GM12878 (cell line): ENCODE results near the gene PCGF1. TPM values are rescaled to one million over a fixed set of nuclear protein-coding genes. Genes with fewer than 3 reads are reported as not detected.

Experiments used
- CHD2 ChIP-seq: IDR thresholded peaks from 2 replicates; pipeline ENCODE4 v1.6.1; 2011; ENCODE audit warnings: low read depth, low read length, improper control_type of control experiment, borderline replicate concordance
- GATAD2B ChIP-seq: fragments of 450-650 bp; conservative IDR thresholded peaks from 2 replicates; pipeline ENCODE4 v1.6.1; 2017; ENCODE audit warnings: low read depth, mild to moderate bottlenecking, moderate library complexity
- HDAC6 ChIP-seq: fragments of 200-600 bp; sonication (generic); IDR thresholded peaks from one replicate; pipeline ENCODE4 v1.8.0; 2017; ENCODE audit warnings: antibody characterized with exemption; ENCODE audit not compliant: unreplicated experiment
- KDM1A ChIP-seq: fragments of 200-600 bp; sonication (generic); IDR thresholded peaks from 2 replicates; pipeline ENCODE4 v1.6.1; 2016; ENCODE audit warnings: borderline replicate concordance
- MTA2 ChIP-seq: fragments of 450-650 bp; IDR thresholded peaks from 2 replicates; pipeline ENCODE4 v1.6.1; 2016; ENCODE audit warnings: low read depth, mild to moderate bottlenecking, moderate library complexity
- PAX8 ChIP-seq: fragments of 450-650 bp; IDR thresholded peaks from 2 replicates; pipeline ENCODE4 v1.6.1; 2017; ENCODE audit warnings: mild to moderate bottlenecking, moderate library complexity
- POLR2A ChIP-seq: IDR thresholded peaks from 2 replicates; pipeline ENCODE4 v1.6.1; 2011; ENCODE audit warnings: low read depth, mild to moderate bottlenecking, low read length
- POLR2AphosphoS5 ChIP-seq: IDR thresholded peaks from 2 replicates; pipeline ENCODE4 v1.6.1; 2011; ENCODE audit warnings: mild to moderate bottlenecking, low read length, inconsistent platforms
- POU2F2 ChIP-seq: IDR thresholded peaks from 3 replicates; pipeline ENCODE4 v1.6.1; 2011; ENCODE audit warnings: low read depth, mild to moderate bottlenecking, low read length, borderline replicate concordance
- RCOR1 ChIP-seq: conservative IDR thresholded peaks from 2 replicates; pipeline ENCODE4 v1.6.1; 2012; ENCODE audit warnings: low read depth, low read length, improper control_type of control experiment
- RELA ChIP-seq: fragments of 450-650 bp; IDR thresholded peaks from 2 replicates; pipeline ENCODE4 v1.8.0; 2014; ENCODE audit warnings: borderline replicate concordance; ENCODE audit not compliant: partially characterized antibody
- STAT1 ChIP-seq: fragments of 450-650 bp; conservative IDR thresholded peaks from 2 replicates; pipeline ENCODE4 v1.6.1; 2014; ENCODE audit warnings: antibody characterized with exemption, mild to moderate bottlenecking
- SUPT20H ChIP-seq: IDR thresholded peaks from 2 replicates; pipeline ENCODE4 v1.6.1; 2011; ENCODE audit warnings: low read depth, mild to moderate bottlenecking, low read length, moderate library complexity, borderline replicate concordance; ENCODE audit not compliant: control insufficient read depth
- TCF7 ChIP-seq: IDR thresholded peaks from 2 replicates; pipeline ENCODE4 v1.6.1; 2014; ENCODE audit warnings: antibody characterized with exemption, borderline replicate concordance
- YY1 ChIP-seq: IDR thresholded peaks from 2 replicates; pipeline ENCODE4 v1.6.1; 2011; ENCODE audit warnings: low read depth, mild to moderate bottlenecking, low read length
- ZNF274 ChIP-seq: IDR thresholded peaks from one replicate; pipeline ENCODE4 v1.8.0; 2011; ENCODE audit not compliant: insufficient read length, insufficient read depth
- ZSCAN29 ChIP-seq: fragments of 450-650 bp; IDR thresholded peaks from 2 replicates; pipeline ENCODE4 v1.6.1; 2017; ENCODE audit warnings: mild to moderate bottlenecking, moderate library complexity
- polyA plus RNA-seq, 11 experiments: library from polyadenylated mRNA; depleted of rRNA in 4 of 11; unstranded in 6 of 11; stranded (reverse) in 5 of 11; fragments of >200 nt; fragmentation: Nextera tagmentation in 4 of 11; fragmentation: Illumina TruSeq in 1 of 11; extraction: Ambion mirVana in 4 of 11; extraction: Trizol in 1 of 11; gene quantifications; 1 replicate in 1 of 11; 2 replicates in 10 of 11; pipeline versions ENCODE4 v1.2.1 to v1.2.3, GENCODE V29; 2011 to 2016; ENCODE audit warnings: inconsistent platforms in 2 of 11, missing spikeins in 2 of 11, low read depth in 1 of 11
- total RNA-seq, 4 experiments: library from RNA; depleted of rRNA in 3 of 4; stranded (reverse); fragments of >200 nt in 3 of 4; fragmentation: Illumina TruSeq in 1 of 4; extraction: Trizol in 1 of 4; gene quantifications; 2 replicates each; pipeline versions ENCODE4 v1.2.1 to v1.2.3, GENCODE V29; 2013 to 2021
- TF ChIP-seq, protein P1 (sequence below): fragments of 450-650 bp; IDR thresholded peaks from 2 replicates; pipeline ENCODE4 v1.6.1; 2016; ENCODE audit warnings: mild to moderate bottlenecking
- TF ChIP-seq, protein P2 (sequence below): fragments of 450-650 bp; IDR thresholded peaks from 2 replicates; pipeline ENCODE4 v1.6.1; 2018; ENCODE audit warnings: borderline replicate concordance, mild to moderate bottlenecking; ENCODE audit not compliant: partially characterized antibody
- TF ChIP-seq, protein P3 (sequence below): fragments of 450-650 bp; IDR thresholded peaks from 2 replicates; pipeline ENCODE4 v1.6.1; 2017; ENCODE audit warnings: antibody characterized with exemption, mild to moderate bottlenecking, moderate library complexity

PCGF1 gene
- total and polyA plus RNA-seq, 10 of the 15 experiments (the other 5 are each of a cell fraction or from before 2014, with no cell fraction given): 23.1 to 50.8 (median 27.4) TPM

DNA sequence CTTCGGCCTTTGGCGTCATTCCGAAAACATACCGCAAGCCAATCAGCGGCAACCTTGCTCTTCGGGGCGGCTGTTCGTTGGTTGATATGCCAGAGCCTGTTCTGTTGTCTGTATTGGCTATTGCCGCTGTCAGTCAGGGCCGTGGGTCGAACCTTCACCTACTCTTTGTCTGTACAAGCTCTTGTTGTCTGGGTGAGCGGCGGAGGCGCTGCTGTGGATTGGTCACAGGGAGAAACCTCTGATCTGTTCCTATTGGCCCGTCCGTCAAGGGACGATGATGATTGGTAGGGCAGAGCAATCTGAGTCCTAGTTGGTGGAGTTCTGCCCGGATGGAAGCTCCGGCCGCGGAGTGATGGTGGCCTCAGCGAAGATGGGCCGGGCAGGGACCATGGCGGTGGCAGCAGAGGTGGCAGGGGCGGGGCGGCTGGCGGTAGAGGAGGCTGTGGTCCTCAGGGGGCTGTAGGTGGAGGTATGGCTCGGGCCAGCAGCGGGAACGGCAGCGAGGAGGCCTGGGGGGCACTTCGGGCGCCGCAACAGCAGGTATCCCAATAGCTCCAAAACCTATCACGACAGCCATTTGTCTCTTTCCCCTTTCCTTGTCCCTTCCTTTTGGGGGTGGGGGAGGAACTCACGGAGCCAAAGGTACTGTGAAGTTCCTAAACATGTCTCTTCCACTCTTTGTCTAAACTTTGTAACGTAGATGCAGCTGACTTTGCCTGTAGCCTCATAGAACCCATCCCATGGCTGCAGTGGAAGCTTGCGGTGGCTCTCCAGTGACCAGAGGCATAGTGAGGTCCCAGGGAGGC is 49.2 kb downstream of the PCGF1 start, which contains the start of gene WBP1 (continued):
- TF ChIP-seq HDAC6: no peak
- no peak for TF ChIP-seq KDM1A
- TF ChIP-seq TCF7: no peak
- no peak for TF ChIP-seq GATAD2B
- no peak; the same call in 1 of the 2 replicates for TF ChIP-seq POLR2AphosphoS5
- TF ChIP-seq RCOR1: no peak
- TF ChIP-seq, protein P1, sequence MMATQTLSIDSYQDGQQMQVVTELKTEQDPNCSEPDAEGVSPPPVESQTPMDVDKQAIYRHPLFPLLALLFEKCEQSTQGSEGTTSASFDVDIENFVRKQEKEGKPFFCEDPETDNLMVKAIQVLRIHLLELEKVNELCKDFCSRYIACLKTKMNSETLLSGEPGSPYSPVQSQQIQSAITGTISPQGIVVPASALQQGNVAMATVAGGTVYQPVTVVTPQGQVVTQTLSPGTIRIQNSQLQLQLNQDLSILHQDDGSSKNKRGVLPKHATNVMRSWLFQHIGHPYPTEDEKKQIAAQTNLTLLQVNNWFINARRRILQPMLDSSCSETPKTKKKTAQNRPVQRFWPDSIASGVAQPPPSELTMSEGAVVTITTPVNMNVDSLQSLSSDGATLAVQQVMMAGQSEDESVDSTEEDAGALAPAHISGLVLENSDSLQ: peak; percentile 100
- TF ChIP-seq, protein P2, sequence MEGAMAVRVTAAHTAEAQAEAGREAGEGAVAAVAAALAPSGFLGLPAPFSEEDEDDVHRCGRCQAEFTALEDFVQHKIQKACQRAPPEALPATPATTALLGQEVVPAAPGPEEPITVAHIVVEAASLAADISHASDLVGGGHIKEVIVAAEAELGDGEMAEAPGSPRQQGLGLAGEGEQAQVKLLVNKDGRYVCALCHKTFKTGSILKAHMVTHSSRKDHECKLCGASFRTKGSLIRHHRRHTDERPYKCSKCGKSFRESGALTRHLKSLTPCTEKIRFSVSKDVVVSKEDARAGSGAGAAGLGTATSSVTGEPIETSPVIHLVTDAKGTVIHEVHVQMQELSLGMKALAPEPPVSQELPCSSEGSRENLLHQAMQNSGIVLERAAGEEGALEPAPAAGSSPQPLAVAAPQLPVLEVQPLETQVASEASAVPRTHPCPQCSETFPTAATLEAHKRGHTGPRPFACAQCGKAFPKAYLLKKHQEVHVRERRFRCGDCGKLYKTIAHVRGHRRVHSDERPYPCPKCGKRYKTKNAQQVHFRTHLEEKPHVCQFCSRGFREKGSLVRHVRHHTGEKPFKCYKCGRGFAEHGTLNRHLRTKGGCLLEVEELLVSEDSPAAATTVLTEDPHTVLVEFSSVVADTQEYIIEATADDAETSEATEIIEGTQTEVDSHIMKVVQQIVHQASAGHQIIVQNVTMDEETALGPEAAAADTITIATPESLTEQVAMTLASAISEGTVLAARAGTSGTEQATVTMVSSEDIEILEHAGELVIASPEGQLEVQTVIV: peak; percentile 22
- TF ChIP-seq RELA: no peak
- no peak for TF ChIP-seq MTA2
- no peak for TF ChIP-seq SUPT20H
- peak; percentile 96 for TF ChIP-seq CHD2
- no peak for TF ChIP-seq STAT1
- TF ChIP-seq, protein P3, sequence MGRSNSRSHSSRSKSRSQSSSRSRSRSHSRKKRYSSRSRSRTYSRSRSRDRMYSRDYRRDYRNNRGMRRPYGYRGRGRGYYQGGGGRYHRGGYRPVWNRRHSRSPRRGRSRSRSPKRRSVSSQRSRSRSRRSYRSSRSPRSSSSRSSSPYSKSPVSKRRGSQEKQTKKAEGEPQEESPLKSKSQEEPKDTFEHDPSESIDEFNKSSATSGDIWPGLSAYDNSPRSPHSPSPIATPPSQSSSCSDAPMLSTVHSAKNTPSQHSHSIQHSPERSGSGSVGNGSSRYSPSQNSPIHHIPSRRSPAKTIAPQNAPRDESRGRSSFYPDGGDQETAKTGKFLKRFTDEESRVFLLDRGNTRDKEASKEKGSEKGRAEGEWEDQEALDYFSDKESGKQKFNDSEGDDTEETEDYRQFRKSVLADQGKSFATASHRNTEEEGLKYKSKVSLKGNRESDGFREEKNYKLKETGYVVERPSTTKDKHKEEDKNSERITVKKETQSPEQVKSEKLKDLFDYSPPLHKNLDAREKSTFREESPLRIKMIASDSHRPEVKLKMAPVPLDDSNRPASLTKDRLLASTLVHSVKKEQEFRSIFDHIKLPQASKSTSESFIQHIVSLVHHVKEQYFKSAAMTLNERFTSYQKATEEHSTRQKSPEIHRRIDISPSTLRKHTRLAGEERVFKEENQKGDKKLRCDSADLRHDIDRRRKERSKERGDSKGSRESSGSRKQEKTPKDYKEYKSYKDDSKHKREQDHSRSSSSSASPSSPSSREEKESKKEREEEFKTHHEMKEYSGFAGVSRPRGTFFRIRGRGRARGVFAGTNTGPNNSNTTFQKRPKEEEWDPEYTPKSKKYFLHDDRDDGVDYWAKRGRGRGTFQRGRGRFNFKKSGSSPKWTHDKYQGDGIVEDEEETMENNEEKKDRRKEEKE: no peak
- no peak for TF ChIP-seq PAX8
- peak; percentile 90 for TF ChIP-seq YY1
- no peak for TF ChIP-seq ZNF274
- TF ChIP-seq ZSCAN29: no peak
- peak; percentile 59; the same call in 2 of the 3 replicates for TF ChIP-seq POU2F2
- TF ChIP-seq POLR2A: peak; percentile 68
